HFF-Myc (cell line): ENCODE data around the gene ACOXL.
A peak's percentile ranks its signal among the peaks of the same experiment; 100 is the strongest.

ENCODE experiments used
- DNase-seq: peaks from one replicate; pipeline ENCODE4 v3.0.0-alpha.2; 2011; ENCODE audit warnings: low read depth; ENCODE audit errors: extremely low read depth
- H3K4me3 ChIP-seq: replicated peaks from 2 replicates; pipeline ENCODE4 v1.5.1; 2011; ENCODE audit warnings: low read depth, mild to moderate bottlenecking, control low read depth, low read length
- CTCF ChIP-seq: IDR thresholded peaks from 2 replicates; pipeline ENCODE4 v1.5.1; 2012; ENCODE audit warnings: mild to moderate bottlenecking, low read depth, low read length, control low read depth; ENCODE audit errors: missing control alignments

Gene ACOXL

DNA sequence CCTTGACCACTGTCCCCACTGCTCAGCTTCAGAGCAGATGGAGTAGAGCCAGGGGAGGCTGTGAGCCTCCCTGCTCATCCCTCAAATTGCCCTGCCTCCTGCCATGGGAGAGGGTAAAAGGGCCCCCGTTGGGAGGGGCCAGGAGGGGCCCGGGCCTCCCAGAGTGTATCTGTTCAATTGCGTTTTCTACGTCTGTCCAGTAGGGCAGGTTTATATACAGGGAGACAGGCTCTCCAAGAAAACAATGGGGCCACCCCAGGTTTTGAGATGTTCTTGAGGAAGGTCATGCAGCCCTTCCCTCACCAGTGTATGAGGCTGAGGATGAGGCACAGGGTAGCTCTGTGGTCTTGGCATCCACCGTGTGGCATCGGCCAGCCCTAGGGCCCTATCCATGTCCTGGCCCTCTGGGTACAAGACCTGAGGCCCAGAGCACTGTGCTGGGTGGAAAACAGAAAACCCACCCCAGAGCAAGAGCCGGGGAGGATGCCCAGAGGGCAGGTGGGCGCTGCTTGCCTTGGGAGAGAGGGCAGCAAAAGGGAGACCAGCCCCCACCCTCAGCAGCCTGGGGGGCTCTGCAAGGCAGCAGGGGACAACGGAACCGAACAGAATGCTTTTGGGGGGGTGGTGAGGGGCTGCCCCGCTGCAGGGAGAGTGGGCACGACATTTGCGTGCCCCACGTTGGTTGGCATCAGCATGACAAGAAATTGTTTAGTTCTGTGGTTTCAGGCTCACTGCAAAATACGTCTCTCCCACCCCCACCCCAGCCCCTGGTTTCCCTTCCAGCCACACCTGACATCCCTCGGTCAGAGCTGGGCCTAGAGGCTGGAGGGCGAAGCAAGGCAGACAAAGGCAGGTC, 141.5 kb downstream of the ACOXL start:
- H3K4me3 ChIP-seq, result no peak overlapping the region
- no peak for TF ChIP-seq CTCF
- no peak for DNase-seq

- H3K4me3 ChIP-seq, result no peak overlapping the region
- no peak for DNase-seq
- no peak for TF ChIP-seq CTCF
Measured at GRCh38 chr2:110874453-110875383, 142.3 kb downstream of the ACOXL start.

DNA sequence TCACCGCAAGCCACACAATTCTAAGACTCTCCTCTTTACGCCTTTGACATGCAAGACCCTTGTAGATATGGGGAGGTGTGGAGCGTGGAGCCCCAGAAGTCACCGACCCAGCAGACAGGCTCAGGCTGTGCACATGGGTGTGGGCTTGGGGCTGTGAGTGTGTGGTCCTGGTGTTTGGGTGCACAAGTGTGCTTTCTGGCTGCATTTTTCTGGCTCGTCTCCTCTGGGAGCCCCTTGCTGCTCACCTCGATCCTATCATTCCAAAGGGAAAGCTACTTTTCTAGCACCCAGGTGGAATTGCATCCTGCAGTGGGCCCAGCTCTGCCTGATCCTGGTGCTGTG, 143.0 kb downstream of the ACOXL start:
- no peak for TF ChIP-seq CTCF
- DNase-seq, result no peak
- H3K4me3 ChIP-seq, result no peak overlapping the region

DNA sequence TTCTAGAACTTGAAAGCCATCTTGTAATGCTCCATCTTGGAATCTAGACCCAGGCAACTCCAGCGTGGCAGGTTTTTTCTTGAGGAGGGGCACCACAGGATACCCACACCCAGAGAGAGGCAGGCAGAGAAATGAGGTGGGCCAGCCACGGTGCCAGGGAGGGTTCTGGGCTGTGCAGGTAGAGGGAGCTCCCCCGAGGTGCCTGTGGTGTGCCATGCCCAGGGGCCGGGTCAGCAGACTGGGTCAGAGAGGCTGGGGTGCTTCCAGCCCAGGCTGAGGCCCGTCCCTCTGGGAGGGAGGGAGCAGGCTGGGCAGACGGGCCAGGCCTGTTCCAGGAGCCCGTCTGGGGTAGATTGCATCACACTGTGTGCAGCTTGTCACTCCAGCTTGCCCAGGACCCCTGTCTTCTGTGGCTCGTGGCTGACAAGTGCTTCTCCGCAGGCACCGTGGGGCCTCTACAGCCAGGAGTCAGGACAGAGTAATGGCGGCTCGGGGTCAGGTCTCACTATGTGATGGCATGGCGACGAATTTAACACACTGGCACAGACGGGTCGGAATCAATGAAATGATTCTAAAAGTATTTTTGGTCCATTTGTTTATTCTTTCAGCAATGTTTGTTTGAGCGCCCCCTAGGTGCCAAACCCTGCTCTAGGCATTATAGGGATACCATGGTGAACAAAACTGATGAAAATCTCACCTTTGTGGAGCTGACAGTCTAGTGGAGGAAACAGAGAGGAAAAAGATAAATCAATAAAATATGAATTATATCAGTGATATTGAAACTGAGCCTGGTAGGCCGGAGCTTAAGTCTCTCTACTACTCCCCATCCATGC, 144.0 kb downstream of the ACOXL start:
- H3K4me3 ChIP-seq, result no peak overlapping the region
- peak; percentile 12 for TF ChIP-seq CTCF
- no peak for DNase-seq

- no peak for TF ChIP-seq CTCF
- DNase-seq, result no peak
- H3K4me3 ChIP-seq, result no peak overlapping the region
Measured at GRCh38 chr2:110877031-110877827, 144.9 kb downstream of the ACOXL start.

DNA sequence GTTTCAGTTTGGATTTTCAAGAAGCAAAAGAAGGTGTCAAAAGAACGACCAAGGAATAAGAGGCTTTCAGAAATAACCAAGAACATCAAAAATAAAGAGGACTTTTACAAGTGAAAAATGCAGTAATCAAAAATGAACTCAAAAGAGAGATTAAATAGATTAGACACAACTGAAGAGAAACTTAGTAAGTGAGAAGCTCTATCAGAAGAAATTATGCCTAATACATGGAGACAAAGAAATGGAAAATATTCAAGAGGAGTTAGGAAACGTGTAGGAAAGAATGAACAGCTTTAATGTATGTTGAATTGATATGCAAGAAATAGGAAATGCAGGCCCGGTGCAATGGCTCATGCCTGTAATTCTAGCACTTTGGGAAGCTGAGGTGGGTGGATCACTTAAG, 145.8 kb downstream of the ACOXL start:
- no peak for DNase-seq
- no peak overlapping the region for H3K4me3 ChIP-seq
- no peak for TF ChIP-seq CTCF
